H1 (cell line): ENCODE results near the gene IREB2. TPM values are rescaled to one million over a fixed set of nuclear protein-coding genes. Genes with fewer than 3 reads are reported as not detected.

Experiments
- CTCF ChIA-PET: fragments of 300-600 bp; sonication (Branson Sonifier 250); formaldehyde crosslinking; loops from one replicate; lab custom pipeline; 2021; ENCODE audit not compliant: partially characterized antibody; lab: Charles Lee
- POLR2A ChIA-PET: fragments of 300-600 bp; sonication (Branson Sonifier 250); formaldehyde crosslinking; loops from one replicate; lab custom pipeline; 2021; ENCODE audit warnings: inconsistent platforms; ENCODE audit not compliant: partially characterized antibody; lab: Charles Lee
- DNase-seq, 2 experiments: peaks; one replicate each; pipeline versions ENCODE4 v3.0.0 to v3.0.0-alpha.2; 2010 to 2022; ENCODE audit warnings: low spot score in 2 of 2, low read depth in 1 of 2, mixed read lengths in 1 of 2
- FAIRE-seq: peaks from 2 replicates; lab custom pipeline; 2011; peaks lifted over from hg19 to GRCh38; lab: Jason Lieb, UNC
- H2AFZ ChIP-seq: 2 replicates; pipeline ENCODE4 v1.8.1; 2012; ENCODE audit warnings: low read length, inconsistent platforms
- H2AK5ac ChIP-seq: 2 replicates; pipeline ENCODE4 v1.6.1; 2013; ENCODE audit warnings: low read depth, low read length
- H2BK120ac ChIP-seq: replicated peaks from 2 replicates; pipeline ENCODE3; 2013; ENCODE audit warnings: low read depth, low read length, inconsistent platforms
- H2BK12ac ChIP-seq: 2 replicates; pipeline ENCODE4 v1.6.1; 2013; ENCODE audit warnings: low read depth, low read length
- H2BK15ac ChIP-seq: 2 replicates; pipeline ENCODE4 v1.6.1; 2013; ENCODE audit warnings: low read length
- H2BK20ac ChIP-seq: 2 replicates; pipeline ENCODE4 v1.6.1; 2013; ENCODE audit warnings: low read length
- H2BK5ac ChIP-seq: 2 replicates; pipeline ENCODE4 v1.6.1; 2013; ENCODE audit warnings: low read depth, low read length
- H3K14ac ChIP-seq: 2 replicates; pipeline ENCODE4 v1.6.1; 2013; ENCODE audit warnings: inconsistent platforms; ENCODE audit not compliant: insufficient read length
- H3K18ac ChIP-seq: 2 replicates; pipeline ENCODE4 v1.6.1; 2013; ENCODE audit warnings: low read length; ENCODE audit errors: extremely low read depth
- H3K23ac ChIP-seq: 2 replicates; pipeline ENCODE4 v1.6.1; 2013; ENCODE audit warnings: inconsistent platforms; ENCODE audit not compliant: insufficient read length
- H3K23me2 ChIP-seq: 2 replicates; pipeline ENCODE4 v1.6.1; 2013; ENCODE audit warnings: low read depth, low read length
- H3K27ac ChIP-seq: 2 replicates; pipeline ENCODE4 v1.6.1; 2011; ENCODE audit warnings: low read depth, low read length, inconsistent platforms
- H3K27me3 ChIP-seq, 4 experiments: replicated peaks in 1 of 4; 1 replicate in 1 of 4; 2 replicates in 3 of 4; pipeline versions ENCODE4 v1.6.1 to v1.8.1; 2011 to 2013; ENCODE audit warnings: low read length in 3 of 4, mild to moderate bottlenecking in 3 of 4, inconsistent platforms in 2 of 4, mixed read lengths in 2 of 4, moderate library complexity in 1 of 4; ENCODE audit not compliant: control insufficient read depth in 3 of 4, insufficient read depth in 3 of 4; ENCODE audit errors: extremely low read depth in 1 of 4
- H3K36me3 ChIP-seq, 4 experiments: 2 replicates each; pipeline versions ENCODE4 v1.6.1 to v1.8.1; 2011 to 2013; ENCODE audit warnings: mild to moderate bottlenecking in 4 of 4, low read length in 3 of 4, moderate library complexity in 2 of 4, control low read depth in 1 of 4, inconsistent platforms in 1 of 4; ENCODE audit not compliant: insufficient read depth in 4 of 4, control insufficient read depth in 2 of 4
- H3K4ac ChIP-seq: replicated peaks from 2 replicates; pipeline ENCODE3; 2013; ENCODE audit warnings: low read length, low read depth, mixed read lengths, inconsistent platforms; ENCODE audit not compliant: insufficient read length
- H3K4me1 ChIP-seq, 4 experiments: replicated peaks in 1 of 4; 1 replicate in 1 of 4; 2 replicates in 3 of 4; pipeline versions ENCODE4 v1.6.1 to v1.8.1; 2011 to 2013; ENCODE audit warnings: low read length in 3 of 4, inconsistent platforms in 2 of 4, mixed read lengths in 1 of 4; ENCODE audit not compliant: insufficient read depth in 4 of 4, control insufficient read depth in 3 of 4
- H3K4me2 ChIP-seq, 2 experiments: 2 replicates each; pipeline versions ENCODE4 v1.6.1 to v1.8.1; 2011 to 2013; ENCODE audit warnings: low read depth in 2 of 2, low read length in 2 of 2, control low read depth in 1 of 2, inconsistent platforms in 1 of 2, mild to moderate bottlenecking in 1 of 2; ENCODE audit not compliant: insufficient read depth in 1 of 2
- H3K4me3 ChIP-seq, 4 experiments: fragments of 200-600, 300-600 bp in 1 of 4; sonication (generic), shearing (Covaris generic), sonication (Bioruptor Twin) in 1 of 4; 2 replicates each; pipeline versions ENCODE4 v1.5.1 to v1.8.1; 2011 to 2016; ENCODE audit warnings: low read length in 4 of 4, low read depth in 3 of 4, control low read depth in 2 of 4, inconsistent platforms in 2 of 4, mild to moderate bottlenecking in 2 of 4, mixed read lengths in 1 of 4, moderate library complexity in 1 of 4; ENCODE audit not compliant: insufficient read depth in 2 of 4; ENCODE audit errors: extremely low read depth in 1 of 4
- H3K56ac ChIP-seq: replicated peaks from 2 replicates; pipeline ENCODE3; 2013; ENCODE audit warnings: low read depth, mild to moderate bottlenecking, mixed read lengths, low read length, inconsistent platforms; ENCODE audit not compliant: insufficient read length
- H3K79me1 ChIP-seq: 2 replicates; pipeline ENCODE4 v1.6.1; 2013; ENCODE audit warnings: low read depth, low read length, control low read depth
- H3K79me2 ChIP-seq, 2 experiments: 2 replicates each; pipeline versions ENCODE4 v1.6.1 to v1.8.1; 2012 to 2013; ENCODE audit warnings: low read length in 2 of 2, mild to moderate bottlenecking in 2 of 2, inconsistent platforms in 1 of 2; ENCODE audit not compliant: insufficient read depth in 2 of 2, control insufficient read depth in 1 of 2
- H3K9ac ChIP-seq, 4 experiments: replicated peaks in 1 of 4; 1 replicate in 1 of 4; 2 replicates in 3 of 4; pipeline versions ENCODE4 v1.6.1 to v1.8.1; 2011 to 2013; ENCODE audit warnings: low read depth in 3 of 4, low read length in 3 of 4, control low read depth in 2 of 4, mild to moderate bottlenecking in 2 of 4, moderate library complexity in 2 of 4, inconsistent platforms in 1 of 4; ENCODE audit errors: extremely low read depth in 1 of 4
- H3K9me3 ChIP-seq, 2 experiments: 2 replicates each; pipeline versions ENCODE4 v1.6.1 to v1.8.1; 2012 to 2013; ENCODE audit warnings: mild to moderate bottlenecking in 2 of 2, moderate library complexity in 2 of 2, control low read depth in 1 of 2, inconsistent platforms in 1 of 2, low read depth in 1 of 2, low read length in 1 of 2, mixed read lengths in 1 of 2; ENCODE audit not compliant: insufficient read depth in 2 of 2
- H4K20me1 ChIP-seq, 2 experiments: replicated peaks in 1 of 2; 2 replicates each; pipeline versions ENCODE3 to v1.8.1; 2011 to 2013; ENCODE audit warnings: inconsistent platforms in 2 of 2, low read length in 2 of 2, mild to moderate bottlenecking in 1 of 2; ENCODE audit not compliant: insufficient read depth in 2 of 2, control insufficient read depth in 1 of 2
- H4K5ac ChIP-seq: 2 replicates; pipeline ENCODE4 v1.6.1; 2013; ENCODE audit warnings: low read length, low read depth, mixed read lengths, inconsistent platforms; ENCODE audit not compliant: insufficient read length
- H4K8ac ChIP-seq: 2 replicates; pipeline ENCODE4 v1.8.0; 2013; ENCODE audit warnings: mild to moderate bottlenecking, moderate library complexity, low read length, inconsistent platforms; ENCODE audit not compliant: insufficient read depth; ENCODE audit errors: extremely low read depth
- H4K91ac ChIP-seq: replicated peaks from 2 replicates; pipeline ENCODE3; 2013; ENCODE audit warnings: low read length, mixed read lengths, inconsistent platforms; ENCODE audit not compliant: insufficient read length
- ASH2L ChIP-seq: fragments of 200-600, 300-600 bp; sonication (generic); IDR thresholded peaks from one replicate; pipeline ENCODE4 v1.7.1; 2017; ENCODE audit warnings: low read length
- HDAC2 ChIP-seq, 2 experiments: fragments of 300-600 bp in 1 of 2; sonication (generic) in 1 of 2; IDR thresholded peaks; 2 replicates each; pipeline ENCODE4 v1.6.1; 2011 to 2012; ENCODE audit warnings: low read depth in 2 of 2, low read length in 2 of 2, mild to moderate bottlenecking in 2 of 2, moderate library complexity in 2 of 2, borderline replicate concordance in 1 of 2, inconsistent platforms in 1 of 2
- SIX5 ChIP-seq: IDR thresholded peaks from 2 replicates; pipeline ENCODE4 v1.6.1; 2011; ENCODE audit warnings: mild to moderate bottlenecking, low read depth, low read length
- TEAD4 ChIP-seq: IDR thresholded peaks from 2 replicates; pipeline ENCODE4 v1.6.1; 2012; ENCODE audit warnings: low read depth, low read length, inconsistent platforms, mixed read lengths
- USF2 ChIP-seq: IDR thresholded peaks from 2 replicates; pipeline ENCODE4 v1.6.1; 2011; ENCODE audit warnings: low read length, improper control_type of control experiment
- WGBS, 2 experiments: shearing (Covaris generic) in 1 of 2; methylation state at CpG; one replicate each; pipeline versions ENCODE4 v1.1.6 to v1.1.7; 2013 to 2015; ENCODE audit warnings: low lambda C conversion rate in 2 of 2, mixed read lengths in 2 of 2, inconsistent platforms in 1 of 2, low coverage in 1 of 2, missing lambda C conversion rate in 1 of 2; ENCODE audit not compliant: insufficient replicate concordance in 2 of 2, insufficient coverage in 1 of 2, insufficient read length in 1 of 2; ENCODE audit errors: extremely low coverage in 1 of 2, missing lambda C conversion rate in 1 of 2; 5-methylcytosine and 5-hydroxymethylcytosine counted together
- polyA plus RNA-seq, 7 experiments: library from polyadenylated mRNA; depleted of rRNA in 3 of 7; stranded (reverse) in 5 of 7; unstranded in 2 of 7; fragments of >200 nt in 5 of 7; fragments of 200-250 nt in 2 of 7; gene quantifications; 1 replicate in 5 of 7; 2 replicates in 1 of 7; 4 replicates in 1 of 7; pipeline versions ENCODE4 v1.2.1 to v1.2.3, GENCODE V29; 2011 to 2013; ENCODE audit warnings: missing spikeins in 2 of 7, mixed read lengths in 2 of 7
- total RNA-seq: library from RNA; stranded (reverse); fragmentation: NEBNext Ultra II Directional; extraction: Animal tissue kit (Norgen Biotek cat#: 25700); gene quantifications from 2 replicates; pipeline ENCODE4 v1.2.1, GENCODE V29; 2021

IREB2 gene
- total and polyA plus RNA-seq, 2 of the 8 experiments (the other 6 are each of a cell fraction or from before 2014, with no cell fraction given): 21.0 to 103 TPM

- Histone ChIP-seq H3K9me3 (no peaks in the 10 kb centered on the region), H3K79me2 (peaks cover 19 to 99% of the 10 kb centered on the region in 2 experiments), H3K27ac (no peak overlapping the region), H3K4ac (no peak overlapping the region), H3K27me3 (no peaks in the 10 kb centered on the region), H4K20me1 (peaks cover 5 to 10% of the 10 kb centered on the region in 2 experiments), H3K4me2 (no peak overlapping the region), H3K36me3 (peaks cover 0 to 4% (median 0%) of the 10 kb centered on the region in 4 experiments; a peak in 2 of 8 replicates), H3K23me2 (no peaks in the 10 kb centered on the region), H3K9ac (no peak overlapping the region), H2BK20ac (no peak overlapping the region), H3K79me1 (peaks cover 11% of the 10 kb centered on the region), H2AFZ (no peak overlapping the region), H2BK12ac (no peak overlapping the region), H4K5ac (no peak overlapping the region), H3K23ac (no peak overlapping the region), H3K4me1 (peaks cover 0 to 7% (median 0%) of the 10 kb centered on the region in 4 experiments; a peak in 1 of 7 replicates), H4K91ac (no peak overlapping the region), H2BK5ac (no peak overlapping the region), H3K18ac (no peak overlapping the region), H3K4me3 (no peak overlapping the region), H3K56ac (no peak overlapping the region), H2BK120ac (no peak overlapping the region), H2BK15ac (no peak overlapping the region), H3K14ac (no peak overlapping the region), H2AK5ac (no peak overlapping the region), H4K8ac (no peak overlapping the region)
- DNase-seq: no peak
- ChIA-PET POLR2A (interaction anchor here (2.3 kb wide), 1 partner anchor 18 kb away, joined by 8 read pairs; the partner anchor contains the start of gene IREB2), CTCF (interaction anchor here (0.7 kb wide), 1 partner anchor 187 kb away, joined by 4 read pairs; no protein-coding TSS in a partner anchor)
- no peak for FAIRE-seq
- TF ChIP-seq USF2 (no peak), SIX5 (no peak), TEAD4 (no peak), ASH2L (no peak), HDAC2 (IDR thresholded peaks at IDR 0.05; ENCODE audit: borderline replicate concordance in 1 of 2, low read depth in 2 of 2, low read length in 2 of 2) (no peak)
- WGBS, 2 experiments: 91% methylated on average over 7 of the region's 7 CpGs; no CpG with 5 or more reads in 1 of the 2 experiments
Observed at GRCh38 chr15:78456426-78456825, 18.4 kb downstream of the IREB2 start.
